Measurements from ENCODE around the gene REPS1. TPM values are rescaled to one million over a fixed set of nuclear protein-coding genes. Genes with fewer than 3 reads are reported as not detected.

REPS1 gene
- total RNA-seq, 1 experiment from 2014 or later: 39.0 TPM

DNA sequence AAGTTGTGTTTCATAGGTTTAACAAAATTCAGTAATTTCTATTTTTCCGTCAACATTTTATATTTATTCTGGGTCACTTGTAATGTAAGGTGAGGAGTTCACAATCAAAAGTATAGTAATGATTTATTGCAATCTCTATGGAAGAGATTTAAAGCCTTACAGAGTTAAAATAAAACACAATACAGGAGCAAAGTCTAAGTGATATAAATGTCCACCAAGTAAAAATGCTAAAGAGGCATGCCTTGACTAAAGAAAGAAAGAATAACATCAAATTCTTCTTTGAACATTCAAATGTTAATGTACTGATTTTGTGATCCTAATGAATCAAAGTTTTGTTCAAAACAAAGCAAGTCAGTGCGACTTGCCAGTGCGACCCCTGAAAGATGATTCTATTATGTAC lies 61.5 kb downstream of the REPS1 start:
- DNase-seq (ENCODE audit: low read depth): no peak

DNA sequence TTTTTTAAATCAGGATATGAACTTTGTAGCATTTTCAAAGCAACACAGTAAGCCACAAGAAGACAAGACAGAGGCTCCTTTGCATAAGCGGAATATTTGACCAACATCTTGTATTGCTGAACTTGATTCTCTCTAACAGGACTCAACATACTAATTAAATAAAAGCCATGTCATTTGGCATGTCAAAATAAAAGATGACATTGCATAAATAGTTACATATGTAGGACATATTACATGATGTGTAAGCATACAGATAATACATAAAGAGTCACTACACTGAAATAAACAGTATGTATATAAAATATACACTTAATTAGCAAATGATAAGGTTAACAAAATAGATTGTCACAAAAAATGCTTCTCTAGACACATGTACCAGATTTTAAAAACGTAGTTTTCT lies 62.2 kb downstream of the REPS1 start:
- no peak for DNase-seq (ENCODE audit: low read depth)

DNA sequence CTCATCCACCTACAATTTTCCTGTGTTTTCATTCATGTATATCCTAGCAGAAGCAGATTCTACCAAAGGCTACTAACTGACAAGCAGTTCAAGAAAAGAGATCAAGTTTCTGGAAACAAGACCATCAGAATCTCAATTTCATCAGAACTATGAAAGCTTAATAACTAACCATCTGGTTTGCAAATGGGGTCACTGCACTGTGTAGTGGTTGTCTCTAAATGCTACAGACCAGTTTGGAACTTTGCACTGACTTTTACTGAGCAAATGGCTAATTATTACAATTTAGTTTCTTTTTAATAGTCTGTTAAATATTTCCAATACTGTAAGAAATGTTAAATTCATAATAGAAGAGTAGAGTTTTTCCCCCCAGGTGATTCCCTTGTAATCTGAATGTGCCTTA lies 64.5 kb downstream of the REPS1 start:
- DNase-seq (ENCODE audit: low read depth): no peak

DNA sequence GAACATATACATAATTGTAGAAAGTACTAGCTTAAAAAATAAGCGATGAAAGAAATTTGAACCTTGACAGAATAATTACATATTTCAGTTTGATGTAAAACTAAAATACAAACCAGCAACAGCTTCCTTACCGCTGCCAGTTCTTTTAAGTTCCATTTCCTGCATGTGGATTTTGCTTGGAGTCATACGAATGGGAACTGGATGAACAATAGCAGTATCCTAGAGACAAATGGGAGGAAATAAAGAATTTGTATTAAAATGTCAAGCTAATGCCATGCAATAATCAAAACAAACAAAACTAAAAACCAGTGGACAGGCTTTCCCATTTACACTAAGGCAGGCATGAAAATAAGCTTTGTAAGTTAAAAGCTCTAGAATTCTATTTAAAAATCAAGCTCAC lies 67.1 kb downstream of the REPS1 start:
- DNase-seq (ENCODE audit: low read depth): no peak

DNA sequence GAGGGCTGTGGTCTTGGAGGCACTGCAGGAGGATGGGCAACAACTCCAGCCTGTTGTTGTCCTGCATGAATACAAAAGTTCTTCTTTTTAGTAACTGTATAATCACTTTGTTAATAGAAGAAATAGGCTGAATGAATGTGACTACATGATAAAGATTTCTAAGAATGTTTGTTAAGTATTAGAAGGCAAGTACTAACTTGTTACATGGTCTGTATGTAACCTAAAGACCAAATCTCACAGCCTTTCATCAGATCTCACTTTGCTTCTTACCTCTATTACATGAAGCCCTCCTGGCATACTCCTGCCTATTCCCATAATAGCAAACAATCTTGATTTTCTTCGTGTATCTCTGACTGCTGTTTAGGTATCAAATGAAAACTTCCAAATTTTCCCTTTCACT lies 73.4 kb downstream of the REPS1 start:
- no peak for DNase-seq (ENCODE audit: low read depth)

DNA sequence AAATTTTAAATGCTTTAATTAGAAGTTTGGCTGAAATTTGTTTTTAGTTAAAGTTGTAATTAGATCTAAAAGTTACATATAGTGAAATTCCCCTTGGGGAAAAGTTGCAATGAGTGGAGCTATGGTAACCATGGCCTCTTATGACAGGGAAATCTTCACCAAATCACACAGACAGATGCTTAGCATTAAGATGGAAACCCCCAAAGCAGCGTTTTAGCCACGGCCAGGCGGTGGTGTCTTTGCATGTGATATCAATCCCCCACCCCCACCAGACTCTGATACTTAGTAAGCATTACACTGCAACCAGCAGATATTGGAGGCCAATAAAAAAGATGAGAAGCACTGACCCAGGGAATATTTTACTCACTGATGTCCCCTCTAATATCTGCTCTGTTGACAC lies 75.7 kb downstream of the REPS1 start:
- DNase-seq (ENCODE audit: low read depth): no peak

DNA sequence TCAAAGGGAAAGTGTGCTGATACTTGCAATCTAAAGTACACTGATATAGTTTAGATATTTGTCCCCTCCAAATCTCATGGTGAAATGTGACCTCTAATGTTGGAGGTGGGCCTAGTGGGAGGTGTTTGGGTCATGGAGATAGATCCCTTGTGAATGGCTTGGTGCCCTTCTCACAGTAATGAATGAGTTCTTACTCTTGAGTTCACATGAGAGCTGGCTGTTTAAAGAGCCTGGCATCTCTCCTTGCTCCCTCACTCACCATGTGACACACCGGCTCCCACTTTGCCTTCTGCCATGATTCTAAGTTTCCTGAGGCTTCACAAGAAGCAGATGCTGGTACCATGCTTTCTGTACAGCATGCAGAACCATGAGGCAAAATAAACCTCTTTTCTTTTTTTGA lies 78.1 kb downstream of the REPS1 start:
- no peak for DNase-seq (ENCODE audit: low read depth)

DNA sequence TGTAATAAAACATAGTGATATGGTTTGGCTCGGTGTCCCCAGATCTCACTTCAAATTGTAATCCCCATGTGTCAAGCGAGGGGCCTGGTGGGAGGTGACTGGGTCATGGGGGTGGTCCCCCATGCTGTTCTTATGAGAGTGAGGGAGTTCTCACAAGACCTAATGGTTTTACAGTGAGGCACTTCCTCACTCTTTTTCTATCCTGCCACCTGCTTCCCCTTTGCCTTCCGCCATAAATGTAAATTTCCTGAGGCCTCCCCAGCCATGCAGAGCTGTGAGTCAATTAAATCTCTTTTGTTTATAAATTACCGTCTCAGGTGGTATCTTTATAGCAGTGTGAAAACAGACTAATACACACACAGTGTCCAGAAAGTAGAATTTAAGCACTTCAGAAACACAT lies 78.5 kb downstream of the REPS1 start:
- no peak for DNase-seq (ENCODE audit: low read depth)

DNA sequence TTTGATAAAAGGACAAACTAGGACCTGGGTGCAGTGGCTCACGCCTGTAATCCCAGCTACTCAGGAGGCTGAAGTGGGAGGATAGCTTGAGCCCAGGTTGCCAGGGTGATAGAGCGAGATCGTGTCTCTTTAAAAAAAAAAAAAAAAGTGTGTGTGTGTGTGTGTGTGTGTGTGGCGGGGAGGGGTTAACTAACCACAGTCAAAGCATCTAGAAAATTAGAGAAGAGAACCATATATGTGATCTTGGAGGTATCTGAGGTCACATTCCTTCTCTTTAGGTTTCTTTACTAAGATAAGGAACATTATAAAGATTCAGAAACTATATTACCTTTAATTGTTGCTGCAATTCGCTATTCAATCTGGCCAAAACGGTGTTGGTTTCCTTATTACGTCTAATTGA lies 80.9 kb downstream of the REPS1 start:
- no peak for DNase-seq (ENCODE audit: low read depth)

DNA sequence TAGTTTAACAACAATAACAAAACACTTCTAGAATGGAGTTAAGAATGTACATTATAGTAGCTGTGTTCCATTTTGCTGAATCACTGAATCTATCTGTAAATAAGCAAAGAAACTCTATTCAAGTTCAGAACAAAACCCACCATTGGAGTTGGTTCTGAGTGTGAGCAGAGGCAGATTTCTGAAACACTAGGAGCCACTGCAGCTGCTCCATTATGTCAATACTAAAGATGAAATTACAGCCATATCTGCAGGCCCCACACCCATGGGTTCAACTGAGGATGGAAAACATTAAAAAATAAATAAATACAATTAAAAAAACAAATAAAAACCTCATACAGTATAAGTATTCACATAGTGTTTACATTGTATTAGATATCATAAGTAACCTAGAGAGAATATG lies 91.0 kb downstream of the REPS1 start:
- DNase-seq (ENCODE audit: low read depth): no peak

DNA sequence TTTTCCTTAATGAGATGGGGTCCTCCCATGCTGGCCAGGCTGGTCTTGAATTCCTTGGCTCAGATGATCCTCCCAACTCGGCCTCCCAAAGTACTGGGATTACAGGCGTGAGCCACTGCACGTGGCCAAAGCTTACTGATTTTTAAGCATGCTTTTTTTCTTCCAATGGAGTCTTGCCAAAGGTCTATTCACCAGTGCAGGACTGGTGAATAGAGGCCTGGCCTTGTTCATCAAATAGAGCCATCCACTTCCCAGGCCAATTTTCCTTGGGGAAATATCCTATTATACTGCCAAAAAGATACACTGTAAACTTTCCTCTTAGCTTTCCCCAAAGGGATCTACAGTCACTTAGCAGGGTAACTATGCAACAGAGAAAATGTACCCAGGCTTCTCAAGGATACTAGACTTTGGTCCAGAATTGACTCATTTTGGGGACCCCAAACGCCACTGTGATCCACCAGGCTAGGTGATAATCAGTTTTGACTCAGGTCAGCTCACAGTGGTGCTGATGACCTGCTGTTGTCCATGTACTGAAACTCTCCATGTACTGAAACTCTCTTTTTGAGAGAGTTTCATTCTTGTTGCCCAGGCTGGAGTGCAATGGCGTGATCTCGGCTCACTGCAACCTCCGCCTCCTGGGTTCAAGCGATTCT lies 91.8 kb downstream of the REPS1 start:
- DNase-seq (ENCODE audit: low read depth): no peak

DNA sequence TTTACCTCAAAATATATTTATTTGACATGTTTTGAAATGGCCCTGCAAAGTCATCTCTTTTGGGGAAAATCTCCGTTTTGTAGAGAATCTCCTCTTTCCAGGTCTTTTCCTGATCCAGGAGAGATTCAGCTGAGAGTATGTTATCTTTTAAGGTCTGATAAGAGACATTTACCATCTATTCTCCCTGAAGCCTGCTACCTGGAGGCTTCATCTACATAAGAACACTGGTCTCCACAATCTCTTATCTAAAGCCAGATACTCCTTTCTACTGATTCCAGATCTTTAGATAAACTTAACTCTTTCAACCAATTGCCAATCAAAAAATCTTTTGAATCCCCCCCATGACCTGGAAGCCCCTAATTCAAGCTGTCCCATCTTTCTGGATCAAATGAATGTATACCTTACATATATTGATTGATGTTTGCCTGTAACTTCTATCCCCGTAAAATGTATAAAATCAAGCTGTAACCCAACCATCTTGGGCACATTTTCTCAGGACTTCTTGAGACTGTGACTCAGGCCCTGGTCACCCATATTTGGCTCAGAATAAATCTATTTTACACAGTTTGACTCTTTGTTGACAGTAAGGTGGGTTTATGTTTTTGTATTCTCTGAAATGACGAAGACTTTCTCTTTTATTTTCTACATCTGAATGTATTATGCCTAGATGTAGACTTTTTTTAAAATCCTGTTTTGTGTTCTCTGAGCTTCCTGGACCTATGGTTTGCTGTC lies 96.6 kb downstream of the REPS1 start:
- peak; percentile 58 for DNase-seq (ENCODE audit: low read depth)

DNA sequence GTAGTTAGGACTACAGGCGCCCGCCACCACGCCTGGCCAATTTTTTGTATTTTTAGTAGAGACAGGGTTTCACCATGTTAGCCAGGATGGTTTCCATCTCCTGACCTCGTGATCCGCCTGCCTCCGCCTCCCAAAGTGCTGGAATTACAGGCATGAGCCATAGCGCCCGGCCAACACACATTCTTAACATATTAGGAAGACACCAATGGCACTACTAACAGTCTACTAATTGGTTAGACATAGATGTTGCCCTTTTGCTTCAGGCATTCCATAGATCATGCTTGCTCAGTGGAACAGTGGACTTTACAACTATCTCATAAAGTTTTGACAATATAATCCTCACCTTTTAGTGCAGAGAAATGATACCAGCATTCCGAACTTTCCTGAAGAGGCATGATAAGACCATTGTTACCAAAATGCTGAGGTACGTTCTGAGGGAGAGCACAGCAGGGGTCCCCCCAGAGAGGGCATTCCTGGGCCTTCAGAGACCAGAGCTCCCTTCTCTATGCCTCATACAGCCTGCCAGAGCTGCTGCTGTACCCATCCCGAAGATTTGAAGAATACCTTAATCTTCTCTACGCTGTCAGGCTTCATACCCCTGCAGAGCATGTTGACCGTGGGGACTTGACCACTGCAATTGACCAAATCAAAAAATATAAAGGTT lies 102.8 kb downstream of the REPS1 start:
- DNase-seq (ENCODE audit: low read depth): no peak

DNA sequence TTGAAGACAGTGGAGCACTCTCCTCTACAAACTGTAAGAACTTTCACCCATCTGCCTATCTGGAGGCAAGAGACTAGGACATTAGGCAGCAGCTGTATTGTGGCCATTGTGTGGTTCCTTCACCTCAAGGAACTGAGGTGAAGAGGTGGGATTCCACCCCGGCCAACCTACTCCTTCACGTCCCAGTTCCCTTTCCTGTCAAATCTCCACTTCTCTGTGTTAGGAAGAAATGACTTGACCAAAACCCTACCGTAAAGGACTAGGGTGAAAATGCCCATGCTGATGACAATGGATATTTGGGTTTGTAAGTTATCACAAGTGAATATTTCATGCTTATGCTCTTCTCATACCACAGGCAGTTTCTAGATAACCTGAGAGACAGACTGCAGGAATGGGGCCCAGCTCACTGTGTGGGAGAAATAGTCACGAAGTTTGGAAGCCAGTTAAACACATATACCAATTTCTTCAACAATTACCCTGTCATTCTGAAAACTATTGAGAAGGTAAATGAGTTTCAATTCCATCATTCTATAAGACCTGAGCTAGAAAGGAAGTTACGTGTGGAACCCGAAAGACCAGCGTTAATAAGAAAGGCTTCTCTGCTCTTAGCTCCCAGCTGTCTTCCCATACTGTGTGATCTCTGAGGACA lies 105.6 kb downstream of the REPS1 start:
- DNase-seq (ENCODE audit: low read depth): no peak

DNA sequence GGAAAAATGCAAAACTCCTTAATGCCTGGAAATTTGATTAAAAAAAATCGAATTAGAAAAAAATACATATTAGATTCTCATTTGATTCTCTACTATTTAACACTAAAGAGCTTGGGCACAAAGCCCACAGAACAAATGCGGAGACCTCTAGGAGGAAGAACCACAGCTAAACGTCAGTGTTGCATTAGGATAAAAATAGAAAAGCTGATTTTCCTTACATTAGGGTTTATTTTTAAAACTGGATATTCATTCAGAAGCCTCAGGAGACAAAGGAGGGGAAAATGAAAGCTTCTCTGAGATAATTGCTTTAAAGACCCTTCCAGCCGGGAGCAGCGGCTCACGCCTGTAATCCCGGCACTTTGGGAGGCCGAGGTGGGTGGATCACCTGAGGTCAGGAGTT lies 114.9 kb downstream of the REPS1 start:
- DNase-seq (ENCODE audit: low read depth): no peak

DNA sequence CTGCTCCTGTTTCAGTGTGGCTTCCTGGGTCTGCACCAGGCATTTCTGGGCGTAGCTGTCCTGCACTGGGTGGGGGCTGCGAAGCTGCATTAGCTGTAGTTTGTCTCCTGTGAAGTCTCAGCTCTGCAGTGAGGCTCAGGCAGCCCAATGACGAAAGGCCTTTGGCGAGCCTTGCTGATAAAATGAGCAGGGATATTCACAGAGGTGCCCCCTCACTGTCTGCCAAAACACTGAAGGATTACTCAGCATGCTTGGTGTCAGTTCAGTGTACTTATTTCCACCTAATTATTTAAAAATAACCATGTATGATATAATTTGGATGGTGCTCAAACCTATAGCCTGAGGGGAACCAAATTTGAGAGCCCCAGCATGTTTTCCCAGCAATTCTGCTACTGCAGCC lies 118.7 kb downstream of the REPS1 start:
- no peak for DNase-seq (ENCODE audit: low read depth)

DNA sequence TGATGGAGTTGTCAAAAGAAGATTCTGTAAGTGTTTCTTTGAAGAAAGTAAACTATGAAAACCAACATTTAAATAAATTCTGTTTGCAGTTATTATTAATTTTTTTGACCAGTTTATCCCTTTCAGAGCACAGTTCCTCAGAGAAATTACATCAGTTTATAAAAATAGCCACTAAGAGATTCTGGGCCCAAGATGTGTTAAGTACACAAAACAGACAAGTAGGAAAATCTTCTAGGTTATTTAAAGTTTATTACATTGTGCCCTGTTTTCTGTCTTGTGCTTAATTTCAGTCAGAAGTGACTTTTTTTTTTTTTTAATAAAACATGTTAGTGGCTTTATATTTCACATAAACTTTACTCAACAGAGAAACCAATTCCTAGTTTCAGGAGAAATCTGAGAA lies 119.9 kb downstream of the REPS1 start:
- no peak for DNase-seq (ENCODE audit: low read depth)

DNA sequence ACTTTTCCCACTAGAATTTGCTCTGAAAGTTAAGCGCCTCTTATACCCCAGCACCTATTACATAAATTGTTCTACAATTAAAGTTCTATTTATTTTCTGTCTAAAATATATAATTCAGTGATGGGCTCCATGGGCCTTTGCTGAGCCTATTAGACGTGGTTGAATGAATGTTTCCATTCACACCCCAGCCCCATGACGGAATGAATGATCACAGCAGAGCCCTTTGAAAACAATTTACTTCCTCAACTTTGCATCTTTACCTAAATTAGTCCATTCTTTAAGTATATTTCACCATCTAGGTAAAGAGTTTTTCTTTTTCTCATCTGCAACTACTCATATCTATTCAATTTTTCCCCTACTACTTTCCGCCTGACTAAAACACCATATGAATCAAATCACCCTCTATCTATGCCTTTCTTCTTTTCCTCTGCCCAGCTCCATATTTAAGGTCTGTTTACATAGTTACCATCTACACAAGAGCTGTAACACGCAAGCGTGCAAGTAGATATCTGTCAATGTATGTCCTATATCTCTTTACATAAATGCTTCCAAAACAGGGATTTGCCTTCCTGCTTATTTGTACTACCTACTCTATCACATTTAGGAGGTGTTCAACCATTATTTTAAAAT lies 122.5 kb downstream of the REPS1 start:
- DNase-seq (ENCODE audit: low read depth): no peak

DNA sequence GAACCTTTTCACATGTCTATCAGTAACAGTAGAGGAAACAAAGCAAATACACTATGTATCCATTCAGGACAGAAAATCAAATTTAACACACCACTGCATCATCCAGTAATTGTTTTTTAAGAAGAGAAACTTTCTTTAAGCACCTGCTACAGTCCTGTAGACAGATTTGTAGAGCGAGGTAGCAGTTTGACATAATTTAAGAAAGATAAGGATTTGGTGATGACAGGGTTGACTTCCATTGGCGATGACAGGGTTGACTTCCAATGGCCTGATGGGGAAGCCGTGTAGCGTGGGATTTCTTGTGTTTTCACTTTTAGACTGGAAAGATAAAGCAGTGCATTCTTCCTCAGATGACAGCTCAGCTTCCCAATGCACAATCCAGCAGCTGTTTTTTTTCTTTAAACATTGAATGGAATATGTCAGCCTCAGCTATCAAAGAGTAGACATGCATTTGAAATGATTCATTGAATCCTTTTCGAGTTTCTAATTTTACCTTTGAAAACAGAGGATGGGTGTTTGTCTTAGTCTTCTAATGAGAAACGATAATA lies 123.6 kb downstream of the REPS1 start:
- DNase-seq (ENCODE audit: low read depth): no peak

DNA sequence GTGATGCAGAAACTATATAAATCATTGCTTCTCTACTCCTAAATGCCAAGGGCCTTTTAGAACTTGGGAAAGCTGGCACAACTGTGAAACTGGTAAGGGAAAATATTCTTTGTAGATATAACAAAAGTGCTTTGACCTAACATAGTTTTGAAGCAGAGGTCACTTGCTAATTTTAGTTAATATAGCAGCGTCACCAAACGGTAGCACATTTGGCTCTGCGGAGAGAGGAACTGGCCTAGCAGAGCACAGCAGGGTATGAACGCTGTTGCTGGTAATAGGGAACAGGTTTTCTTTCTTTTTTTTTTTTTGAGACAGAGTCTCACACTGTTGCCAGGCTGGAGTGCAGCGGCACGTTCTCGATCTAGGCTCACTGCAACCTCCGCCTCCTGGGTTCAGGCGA lies 124.7 kb downstream of the REPS1 start:
- no peak for DNase-seq (ENCODE audit: low read depth)

DNA sequence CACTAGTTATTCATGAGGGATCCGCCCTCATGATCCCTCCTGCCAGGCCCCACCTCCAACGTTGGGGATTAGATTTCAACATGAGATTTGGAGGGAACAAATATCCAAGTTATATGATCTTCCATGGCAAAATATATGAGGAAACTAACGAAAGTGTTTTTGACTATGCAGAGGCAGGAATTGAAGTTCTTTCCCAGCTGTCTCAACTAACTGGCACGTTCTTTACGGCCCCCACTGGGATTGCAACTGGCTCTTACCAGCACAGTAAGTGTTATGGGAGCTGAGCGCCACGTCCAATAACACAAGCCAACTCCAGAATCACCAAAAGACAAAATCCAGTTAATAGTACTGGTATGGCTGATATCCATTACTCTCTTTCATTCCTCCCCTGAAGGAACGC lies 125.6 kb downstream of the REPS1 start:
- no peak for DNase-seq (ENCODE audit: low read depth)

DNA sequence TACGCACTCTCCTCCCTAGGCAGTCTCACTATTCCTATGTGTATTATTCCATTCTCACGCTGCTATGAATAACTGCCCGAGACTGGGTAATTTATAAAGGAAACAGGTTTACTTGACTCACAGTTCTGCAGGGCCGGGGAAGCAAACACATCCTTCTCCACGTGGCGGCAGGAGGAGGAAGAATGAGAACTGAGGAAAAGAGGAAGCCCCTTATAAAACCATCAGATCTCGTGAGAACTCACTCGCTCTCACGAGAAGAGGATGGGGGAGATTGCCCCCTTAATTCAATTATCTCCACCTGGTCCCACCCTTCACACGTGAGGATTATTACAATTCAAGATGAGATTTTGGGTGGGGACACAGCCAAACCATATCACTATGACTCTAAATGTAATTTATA lies 130.3 kb downstream of the REPS1 start:
- DNase-seq (ENCODE audit: low read depth): no peak
